Epidermal melanocyte (primary cell): ENCODE results near the gene FLT3LG.

ENCODE experiments used
- DNase-seq: peaks from one replicate; pipeline ENCODE4 v3.0.0; 2011; ENCODE audit warnings: low spot score; ENCODE audit not compliant: insufficient read length

FLT3LG gene

DNA sequence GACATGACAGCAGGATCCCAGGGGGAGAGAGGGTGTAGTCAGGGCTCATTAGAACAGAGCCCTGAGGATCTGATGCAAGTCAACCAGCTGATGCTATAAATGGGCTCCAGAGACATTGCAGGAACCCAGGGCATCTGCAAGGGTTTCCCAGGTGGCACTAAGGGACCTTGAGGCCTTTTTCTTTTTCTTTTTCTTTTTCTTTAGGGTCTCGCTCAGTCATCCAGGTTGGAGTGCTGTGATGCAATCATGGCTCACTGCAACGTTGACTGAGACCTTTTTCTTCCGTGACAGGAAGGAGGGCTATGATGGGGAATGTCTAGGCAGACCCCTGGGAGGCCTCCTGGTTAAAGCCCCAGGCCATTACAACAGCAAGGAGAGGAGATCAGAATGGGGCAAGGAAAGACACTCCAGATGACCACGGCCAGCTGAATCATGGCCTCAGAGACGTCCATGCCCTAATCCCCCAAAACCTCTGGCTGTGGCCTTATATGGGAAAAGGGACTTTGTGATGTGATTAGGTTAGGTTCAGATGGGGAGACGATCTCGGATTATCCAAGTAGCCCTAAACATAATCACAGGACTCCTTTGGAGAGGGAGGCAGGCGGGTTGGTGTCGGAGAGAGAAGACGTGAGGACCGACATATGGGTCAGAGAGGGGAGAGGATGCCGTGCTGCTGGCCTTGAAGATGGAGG is 33.9 kb downstream of the FLT3LG start:
- DNase-seq, result no peak

DNA sequence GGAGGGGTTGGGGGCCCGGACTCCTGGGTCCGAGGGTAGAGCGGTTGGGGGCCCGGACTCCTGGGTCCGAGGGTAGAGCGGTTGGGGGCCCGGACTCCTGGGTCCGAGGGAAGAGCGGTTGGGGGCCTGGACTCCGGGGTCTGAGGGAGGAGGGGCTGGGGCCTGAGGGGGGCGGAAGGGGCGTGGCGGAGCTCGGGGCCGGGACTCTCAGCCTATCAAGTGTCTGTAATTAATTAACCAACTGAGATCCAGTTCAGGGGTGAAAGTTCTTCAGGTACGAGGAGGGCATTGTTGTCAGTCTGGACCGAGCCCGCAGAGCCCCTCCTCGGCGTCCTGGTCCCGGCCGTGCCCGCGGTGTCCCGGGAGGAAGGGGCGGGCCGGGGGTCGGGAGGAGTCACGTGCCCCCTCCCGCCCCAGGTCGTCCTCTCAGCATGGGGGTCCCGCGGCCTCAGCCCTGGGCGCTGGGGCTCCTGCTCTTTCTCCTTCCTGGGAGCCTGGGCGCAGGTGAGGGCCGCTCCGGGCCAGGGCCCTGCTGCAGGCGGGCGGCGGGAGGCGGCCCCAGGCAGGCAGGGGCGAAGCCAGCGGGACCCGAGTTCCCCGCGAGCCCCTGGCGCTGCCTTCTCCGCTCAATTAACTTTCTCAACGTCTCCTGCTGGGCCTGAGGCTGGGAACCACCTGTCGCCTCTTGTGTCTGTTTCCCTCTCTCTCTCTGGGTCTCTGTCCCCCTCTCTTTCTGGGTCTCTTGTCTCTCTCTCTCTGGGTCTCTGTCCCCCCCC is 39.1 kb downstream of the FLT3LG start:
- peak; percentile 26 for DNase-seq

DNA sequence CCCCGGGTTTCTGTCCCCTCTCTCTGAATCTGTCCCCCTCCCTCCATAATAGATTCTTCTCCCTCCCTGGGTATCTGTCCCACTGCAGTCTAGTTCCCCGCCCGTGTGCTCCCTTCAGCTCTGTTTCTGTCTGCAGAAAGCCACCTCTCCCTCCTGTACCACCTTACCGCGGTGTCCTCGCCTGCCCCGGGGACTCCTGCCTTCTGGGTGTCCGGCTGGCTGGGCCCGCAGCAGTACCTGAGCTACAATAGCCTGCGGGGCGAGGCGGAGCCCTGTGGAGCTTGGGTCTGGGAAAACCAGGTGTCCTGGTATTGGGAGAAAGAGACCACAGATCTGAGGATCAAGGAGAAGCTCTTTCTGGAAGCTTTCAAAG is 39.7 kb downstream of the FLT3LG start:
- DNase-seq, result no peak

DNA sequence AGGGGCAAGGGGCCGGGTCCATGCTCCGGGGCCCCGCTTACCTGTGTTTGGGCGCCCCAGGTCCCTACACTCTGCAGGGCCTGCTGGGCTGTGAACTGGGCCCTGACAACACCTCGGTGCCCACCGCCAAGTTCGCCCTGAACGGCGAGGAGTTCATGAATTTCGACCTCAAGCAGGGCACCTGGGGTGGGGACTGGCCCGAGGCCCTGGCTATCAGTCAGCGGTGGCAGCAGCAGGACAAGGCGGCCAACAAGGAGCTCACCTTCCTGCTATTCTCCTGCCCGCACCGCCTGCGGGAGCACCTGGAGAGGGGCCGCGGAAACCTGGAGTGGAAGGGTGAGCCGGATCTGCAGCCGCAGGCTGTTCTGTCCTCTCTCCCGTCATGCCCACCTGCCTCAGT is 40.1 kb downstream of the FLT3LG start:
- no peak for DNase-seq

DNA sequence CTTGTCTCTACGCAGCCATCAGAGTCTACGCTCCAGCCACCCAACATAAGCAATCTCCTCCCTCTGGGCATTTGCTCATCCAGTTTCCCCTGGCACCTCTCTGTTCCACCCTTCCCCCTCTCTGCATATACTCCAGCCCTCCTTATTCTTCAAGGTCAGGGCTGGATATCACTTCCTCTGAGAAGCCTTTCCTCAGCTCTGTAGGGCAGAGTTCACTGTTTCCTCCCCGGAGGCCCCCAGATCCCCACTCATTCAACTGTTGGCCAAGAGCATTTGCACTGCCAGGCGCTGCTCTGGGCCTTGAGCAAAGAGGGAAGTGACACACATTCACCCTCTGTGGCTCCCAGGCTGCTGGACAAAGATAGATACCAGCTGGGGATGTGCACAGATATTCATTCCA is 41.8 kb downstream of the FLT3LG start:
- no peak for DNase-seq

DNA sequence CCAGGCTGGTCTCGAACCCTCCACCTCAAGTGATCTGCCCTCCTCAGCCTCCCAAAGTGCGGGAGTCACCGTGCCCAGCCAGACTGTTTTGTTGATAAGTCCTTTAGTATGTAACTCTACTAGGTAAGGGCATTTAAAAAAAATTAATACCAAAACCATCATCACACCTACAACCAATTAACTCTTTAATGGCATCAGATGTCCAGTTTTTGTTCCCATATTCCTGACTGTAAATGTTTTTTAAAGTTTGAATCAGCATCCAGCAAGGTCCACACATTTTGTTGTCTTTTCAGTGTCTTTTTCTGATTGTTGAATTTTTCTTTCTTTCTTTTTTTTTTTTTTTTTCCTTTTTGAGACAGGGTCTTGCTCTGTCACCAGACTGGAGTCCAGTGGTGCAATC is 44.0 kb downstream of the FLT3LG start:
- DNase-seq, result no peak

DNA sequence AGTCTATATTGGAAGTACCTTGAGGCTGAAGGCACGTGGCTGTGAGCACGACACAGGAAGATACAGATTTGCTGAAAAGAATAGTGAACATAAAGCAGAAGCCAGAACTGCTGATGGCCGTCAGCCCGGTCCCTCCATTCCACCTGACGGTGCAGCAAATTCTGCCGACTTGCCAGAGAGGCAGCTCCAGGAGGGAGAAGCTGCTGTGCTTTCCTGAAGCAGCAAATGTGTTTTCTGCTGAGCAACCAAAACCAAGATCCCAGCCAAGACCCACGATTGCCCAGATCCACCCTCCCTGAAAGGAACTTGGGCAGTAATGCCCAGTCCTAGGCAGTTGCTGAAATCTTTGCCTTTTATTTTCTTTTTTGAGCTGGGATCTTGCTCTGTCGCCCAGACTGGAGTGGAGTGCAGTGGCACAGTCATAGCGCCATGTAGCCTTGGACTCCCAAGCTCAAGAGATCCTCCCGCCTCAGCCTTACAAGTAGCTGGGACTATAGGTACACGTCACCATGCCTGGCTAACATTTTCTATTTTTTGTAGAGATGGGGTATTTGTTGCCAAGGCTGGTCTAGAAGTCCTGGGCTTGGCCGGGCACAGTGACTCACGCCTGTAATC is 46.8 kb downstream of the FLT3LG start:
- DNase-seq, result no peak

DNA sequence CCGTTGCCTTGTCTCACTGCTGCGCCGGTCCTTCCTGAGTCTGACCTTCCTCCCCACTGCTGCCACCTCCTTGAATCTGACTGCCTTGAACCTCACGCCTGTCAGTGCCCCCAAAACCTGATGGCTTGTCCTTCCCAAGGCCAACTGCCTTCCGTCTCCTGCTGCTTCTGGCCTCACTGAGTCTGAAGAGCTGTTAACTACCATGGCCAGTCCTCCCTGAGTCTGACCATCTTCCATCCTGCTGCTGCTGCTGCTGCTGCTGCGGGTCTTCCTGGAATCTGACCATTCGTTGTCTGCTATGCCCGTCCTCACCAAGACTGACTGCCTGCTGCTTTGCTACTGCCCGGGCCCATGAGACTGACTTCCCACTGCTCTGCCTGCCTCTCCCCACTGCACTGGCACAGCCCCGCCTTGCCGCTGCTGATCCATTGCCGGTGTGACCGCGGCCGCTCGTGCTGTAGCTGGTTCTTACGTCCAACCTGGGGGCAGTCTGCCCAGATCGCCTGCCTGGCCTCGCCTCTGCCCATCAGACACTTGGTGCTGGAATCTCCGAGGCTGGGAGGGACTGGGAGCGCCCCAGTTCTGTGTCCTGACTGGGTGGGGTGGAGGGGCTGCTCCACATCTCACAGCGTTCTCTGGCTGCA is 50.9 kb downstream of the FLT3LG start:
- no peak for DNase-seq

DNA sequence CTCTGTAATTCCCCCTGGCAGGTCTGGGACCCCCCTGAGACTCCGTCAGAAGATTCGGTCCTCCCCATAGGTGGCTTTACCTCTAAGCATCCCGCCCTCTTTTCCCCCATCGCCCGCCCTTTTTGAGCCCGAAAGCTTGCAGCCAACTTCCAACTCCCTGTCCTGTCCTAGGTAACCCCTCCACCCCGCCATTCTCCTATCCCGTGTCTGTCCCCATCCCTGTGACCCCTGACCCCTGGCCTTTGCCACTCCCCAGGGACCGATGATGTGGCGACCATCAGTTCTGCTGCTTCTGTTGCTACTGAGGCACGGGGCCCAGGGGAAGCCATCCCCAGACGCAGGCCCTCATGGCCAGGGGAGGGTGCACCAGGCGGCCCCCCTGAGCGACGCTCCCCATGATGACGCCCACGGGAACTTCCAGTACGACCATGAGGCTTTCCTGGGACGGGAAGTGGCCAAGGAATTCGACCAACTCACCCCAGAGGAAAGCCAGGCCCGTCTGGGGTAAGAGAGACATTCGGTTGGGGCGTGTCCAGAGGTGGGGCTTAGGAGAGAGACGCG is 54.3 kb downstream of the FLT3LG start:
- DNase-seq, result no peak

DNA sequence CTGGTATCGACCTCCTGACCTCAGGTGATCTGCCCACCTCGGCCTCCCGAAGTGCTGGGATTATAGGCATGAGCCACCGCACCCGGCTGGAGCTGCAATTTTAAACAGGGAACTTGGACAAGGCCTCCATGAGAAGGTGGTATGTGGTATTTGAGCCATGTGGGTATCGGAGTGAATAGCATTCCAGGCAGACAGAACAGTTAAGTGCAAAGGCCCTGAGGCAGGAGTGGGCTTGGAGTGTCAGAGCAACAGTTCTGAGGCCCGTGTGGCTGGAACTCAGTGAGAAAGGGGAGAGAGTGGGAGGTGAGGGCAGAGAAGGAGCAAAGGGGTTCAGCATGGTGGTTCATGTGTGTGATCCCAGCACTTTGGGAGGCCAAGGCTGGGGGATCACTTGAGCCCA is 56.7 kb downstream of the FLT3LG start:
- no peak for DNase-seq

DNA sequence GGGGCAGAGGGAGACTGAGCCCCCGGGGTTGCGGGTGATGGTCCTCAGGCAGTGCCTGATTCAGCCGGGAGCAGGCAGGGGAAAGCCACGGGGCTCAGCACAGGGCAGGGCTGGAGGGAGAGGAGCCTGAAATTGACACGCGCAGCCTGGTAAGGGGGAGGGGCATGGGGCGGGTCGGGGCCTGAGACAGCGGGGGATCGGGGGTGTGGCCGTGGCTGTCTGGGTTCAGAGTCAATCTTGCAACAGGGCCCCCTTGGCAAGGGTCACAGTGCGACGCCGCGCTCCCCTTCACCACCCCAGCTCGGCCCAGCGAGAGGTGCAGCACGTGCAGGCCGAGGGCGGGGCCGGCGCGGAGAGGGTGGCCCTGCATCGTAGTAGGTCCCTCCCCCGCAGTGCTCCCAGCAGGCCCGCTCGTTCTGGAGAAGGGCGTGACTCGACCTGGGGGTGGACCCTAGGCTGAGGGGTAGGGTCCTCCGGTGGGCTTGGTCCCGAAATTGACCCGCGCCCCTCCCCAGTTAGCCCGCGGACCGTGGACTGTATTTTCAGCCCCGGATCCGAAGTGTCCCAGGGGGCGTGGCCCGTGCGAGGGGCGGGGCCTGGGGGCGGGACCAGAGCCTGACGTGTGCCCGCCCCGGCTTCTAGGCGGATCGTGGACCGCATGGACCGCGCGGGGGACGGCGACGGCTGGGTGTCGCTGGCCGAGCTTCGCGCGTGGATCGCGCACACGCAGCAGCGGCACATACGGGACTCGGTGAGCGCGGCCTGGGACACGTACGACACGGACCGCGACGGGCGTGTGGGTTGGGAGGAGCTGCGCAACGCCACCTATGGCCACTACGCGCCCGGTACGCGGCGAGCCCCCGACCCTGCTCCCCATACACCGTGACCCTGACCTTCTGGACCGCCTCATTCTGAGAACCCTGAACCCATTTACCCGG is 59.8 kb downstream of the FLT3LG start:
- no peak for DNase-seq

DNA sequence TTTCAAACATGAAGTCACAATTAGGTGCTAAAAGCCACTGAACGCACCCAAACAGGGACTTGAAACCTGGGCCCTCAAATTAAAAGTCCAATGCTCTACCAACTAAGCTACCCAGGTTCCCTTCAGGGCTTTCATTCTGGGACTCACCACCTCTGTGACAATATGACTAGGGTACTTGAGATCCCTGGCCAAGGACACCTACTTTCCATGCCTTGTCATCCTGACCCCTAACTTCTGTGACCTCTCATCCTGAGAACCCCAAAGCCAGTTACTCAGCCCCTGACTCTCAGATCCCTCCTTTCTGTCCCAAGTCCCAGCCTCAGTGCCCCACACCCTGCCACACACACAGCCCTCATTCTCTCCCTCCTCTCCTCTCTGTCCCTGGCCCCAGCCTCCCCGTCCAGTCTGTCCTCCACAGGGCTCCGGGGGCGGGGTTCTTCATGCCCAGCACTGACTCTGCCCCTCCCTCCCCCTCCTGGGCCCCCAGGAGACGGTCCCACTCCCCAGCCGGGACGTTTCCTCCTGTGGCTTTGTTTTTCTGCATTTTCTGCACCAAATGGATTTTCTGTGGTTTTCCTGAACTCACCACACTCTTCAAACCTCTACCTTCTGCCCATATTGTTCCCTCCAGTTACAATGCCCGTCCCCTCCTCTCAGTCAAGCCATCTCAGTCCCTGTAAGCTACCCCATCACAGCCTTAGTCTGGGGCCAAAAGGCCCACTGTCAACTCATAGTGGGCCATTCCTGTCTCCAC is 60.8 kb downstream of the FLT3LG start:
- no peak for DNase-seq
